ENCODE measurements around the gene ZFYVE28. TPM values are rescaled to one million over a fixed set of nuclear protein-coding genes. Genes with fewer than 3 reads are reported as not detected.

ZFYVE28 gene
- total and polyA plus RNA-seq, 5 donors from 2014 or later: 8.5 to 86.4 (median 17.6) TPM

GRCh38 chr4:2286904-2287593 is 131.4 kb downstream of the ZFYVE28 start:
- Mint-ChIP-seq H3K27ac (peak overlapping the region in 2 of 3 donors; percentile 60 to 80), H3K36me3 (peaks cover 3% of the 10 kb centered on the region), H3K9me3 (no peaks in the 10 kb centered on the region), H3K4me3 (no peak overlapping the region), H3K4me1 (peaks cover 9 to 51% (median 16%) of the 10 kb centered on the region in 4 donors), H3K27me3 (peaks cover 8% of the 10 kb centered on the region)
- H3K4me1 ChIP-seq (ENCODE audit: control insufficient read depth, insufficient read depth, low read length, poor library complexity, severe bottlenecking): peaks cover 47% of the 10 kb centered on the region
- H3K36me3 ChIP-seq (ENCODE audit: control insufficient read depth, insufficient read depth, low read length): no peaks in the 10 kb centered on the region
- H3K27me3 ChIP-seq (ENCODE audit: control insufficient read depth, insufficient read depth, low read length): no peaks in the 10 kb centered on the region
- no peak overlapping the region for H3K27ac ChIP-seq (ENCODE audit: insufficient read depth, low read length, poor library complexity, severe bottlenecking)
- ATAC-seq (ENCODE audit: low read depth in 2 of 2): no peak
- H3K4me3 ChIP-seq (ENCODE audit: low read depth, low read length): no peak overlapping the region
- no peak for DNase-seq
- no peaks in the 10 kb centered on the region for H3K9me3 ChIP-seq (ENCODE audit: control insufficient read depth in 2 of 2, low read length in 2 of 2)

GRCh38 chr4:2285613-2286381 is 132.6 kb downstream of the ZFYVE28 start:
- Mint-ChIP-seq H3K27me3 (peaks cover 5% of the 10 kb centered on the region), H3K9me3 (no peaks in the 10 kb centered on the region), H3K36me3 (peaks cover 3% of the 10 kb centered on the region), H3K4me3 (no peak overlapping the region), H3K27ac (no peak overlapping the region), H3K4me1 (peaks cover 18 to 51% (median 24%) of the 10 kb centered on the region in 4 donors)
- Histone ChIP-seq H3K36me3 (ENCODE audit: control insufficient read depth, insufficient read depth, low read length) (no peaks in the 10 kb centered on the region), H3K27me3 (ENCODE audit: control insufficient read depth, insufficient read depth, low read length) (no peaks in the 10 kb centered on the region), H3K27ac (ENCODE audit: insufficient read depth, low read length, poor library complexity, severe bottlenecking) (no peak overlapping the region), H3K4me3 (ENCODE audit: low read depth, low read length) (no peak overlapping the region), H3K4me1 (ENCODE audit: control insufficient read depth, insufficient read depth, low read length, poor library complexity, severe bottlenecking) (peaks cover 47% of the 10 kb centered on the region), H3K9me3 (ENCODE audit: control insufficient read depth in 2 of 2, low read length in 2 of 2) (no peaks in the 10 kb centered on the region)
- DNase-seq (no peak), ATAC-seq (ENCODE audit: low read depth in 2 of 2) (no peak)

DNA sequence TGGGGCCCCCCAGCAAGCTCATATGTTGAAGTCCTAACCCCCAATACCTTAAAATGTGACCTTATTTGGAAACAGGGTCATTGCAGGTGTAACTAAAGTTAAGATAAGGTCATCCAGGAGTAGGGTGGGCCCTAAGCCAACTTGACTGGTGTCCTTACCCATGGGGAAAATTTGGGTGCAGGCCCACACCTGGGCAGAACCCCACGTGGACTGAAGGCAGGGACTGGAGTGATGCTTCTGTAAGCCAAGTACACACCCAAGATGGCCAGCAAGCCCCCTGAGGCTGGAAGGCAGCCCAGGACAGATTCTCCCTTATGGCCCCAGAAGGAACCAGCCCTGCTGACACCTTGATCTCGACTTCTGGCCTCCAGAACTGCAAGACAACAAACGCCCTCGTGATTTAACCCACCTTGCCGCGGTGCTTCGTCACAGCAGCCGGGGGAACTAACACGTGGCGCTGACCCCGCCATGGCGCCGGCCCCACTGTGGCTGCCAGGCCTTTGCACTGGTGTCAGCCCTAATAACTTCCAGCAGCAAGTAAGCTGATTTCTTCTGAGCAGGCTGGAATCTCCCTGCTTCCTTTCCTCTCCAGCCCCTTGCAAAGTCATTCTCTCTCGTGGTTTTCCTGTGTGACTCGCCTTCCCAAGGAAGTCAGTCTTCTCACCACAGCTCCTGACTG is 133.4 kb downstream of the ZFYVE28 start:
- H3K9me3 ChIP-seq (ENCODE audit: control insufficient read depth in 2 of 2, low read length in 2 of 2): no peaks in the 10 kb centered on the region
- no peaks in the 10 kb centered on the region for H3K27me3 ChIP-seq (ENCODE audit: control insufficient read depth, insufficient read depth, low read length)
- H3K4me1 ChIP-seq (ENCODE audit: control insufficient read depth, insufficient read depth, low read length, poor library complexity, severe bottlenecking): peaks cover 44% of the 10 kb centered on the region
- no peaks in the 10 kb centered on the region for H3K36me3 ChIP-seq (ENCODE audit: control insufficient read depth, insufficient read depth, low read length)
- Mint-ChIP-seq H3K9me3 (no peaks in the 10 kb centered on the region), H3K27me3 (peaks cover 4% of the 10 kb centered on the region), H3K36me3 (peaks cover 3% of the 10 kb centered on the region), H3K27ac (peak overlapping the region in 2 of 3 donors; percentile 55 to 72), H3K4me3 (no peak overlapping the region), H3K4me1 (peaks cover 16 to 50% (median 22%) of the 10 kb centered on the region in 4 donors)
- no peak for ATAC-seq (ENCODE audit: low read depth in 2 of 2)
- no peak for DNase-seq
- no peak overlapping the region for H3K4me3 ChIP-seq (ENCODE audit: low read depth, low read length)
- no peak overlapping the region for H3K27ac ChIP-seq (ENCODE audit: insufficient read depth, low read length, poor library complexity, severe bottlenecking)

GRCh38 chr4:2284161-2284933 is 134.1 kb downstream of the ZFYVE28 start:
- Histone ChIP-seq H3K4me3 (ENCODE audit: low read depth, low read length) (no peak overlapping the region), H3K27ac (ENCODE audit: insufficient read depth, low read length, poor library complexity, severe bottlenecking) (no peak overlapping the region), H3K27me3 (ENCODE audit: control insufficient read depth, insufficient read depth, low read length) (no peaks in the 10 kb centered on the region), H3K36me3 (ENCODE audit: control insufficient read depth, insufficient read depth, low read length) (no peaks in the 10 kb centered on the region), H3K9me3 (ENCODE audit: control insufficient read depth in 2 of 2, low read length in 2 of 2) (no peaks in the 10 kb centered on the region), H3K4me1 (ENCODE audit: control insufficient read depth, insufficient read depth, low read length, poor library complexity, severe bottlenecking) (peaks cover 36% of the 10 kb centered on the region)
- H3K9me3 Mint-ChIP-seq: no peaks in the 10 kb centered on the region
- H3K27me3 Mint-ChIP-seq: peaks cover 4% of the 10 kb centered on the region
- ATAC-seq (ENCODE audit: low read depth in 2 of 2) (no peak), DNase-seq (no peak)
- H3K27ac Mint-ChIP-seq: peak overlapping the region in 2 of 3 donors; percentile 57 to 72
- H3K4me3 Mint-ChIP-seq: no peak overlapping the region
- peaks cover 16 to 48% (median 24%) of the 10 kb centered on the region in 4 donors for H3K4me1 Mint-ChIP-seq
- peaks cover 3% of the 10 kb centered on the region for H3K36me3 Mint-ChIP-seq

DNA sequence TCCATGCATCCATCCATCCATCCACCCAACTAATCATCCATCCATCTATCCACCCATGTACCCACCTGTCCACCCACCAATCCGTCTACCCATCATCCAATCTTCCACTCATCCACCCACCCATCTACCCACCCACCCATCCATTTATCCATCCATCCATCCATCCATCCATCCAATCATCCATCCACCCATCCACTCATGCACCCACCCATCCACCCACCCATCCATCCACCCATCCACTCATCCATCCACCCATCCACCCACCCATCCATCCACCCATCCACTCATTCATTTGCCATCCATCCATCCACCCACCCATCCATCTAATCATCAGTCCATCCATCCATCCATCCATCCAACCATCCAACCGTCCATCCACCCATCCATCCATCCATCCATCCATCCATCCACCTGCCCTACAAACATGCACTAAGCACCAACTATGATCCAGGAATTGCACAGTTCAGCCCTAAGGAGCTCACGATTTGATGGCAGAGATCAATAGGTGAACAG is 135.2 kb downstream of the ZFYVE28 start:
- Mint-ChIP-seq H3K4me1 (peaks cover 16 to 53% (median 24%) of the 10 kb centered on the region in 4 donors), H3K27ac (peak overlapping the region in 1 of 3 donors; percentile 57)
- no peak overlapping the region for H3K4me3 ChIP-seq (ENCODE audit: low read depth, low read length)

GRCh38 chr4:2281575-2282343 is 136.7 kb downstream of the ZFYVE28 start:
- H3K36me3 Mint-ChIP-seq: peaks cover 3% of the 10 kb centered on the region
- Histone ChIP-seq H3K9me3 (ENCODE audit: control insufficient read depth in 2 of 2, low read length in 2 of 2) (no peaks in the 10 kb centered on the region), H3K27ac (ENCODE audit: insufficient read depth, low read length, poor library complexity, severe bottlenecking) (peak overlapping the region; percentile 89), H3K4me1 (ENCODE audit: control insufficient read depth, insufficient read depth, low read length, poor library complexity, severe bottlenecking) (peaks cover 35% of the 10 kb centered on the region), H3K27me3 (ENCODE audit: control insufficient read depth, insufficient read depth, low read length) (no peaks in the 10 kb centered on the region), H3K4me3 (ENCODE audit: low read depth, low read length) (peak overlapping the region; percentile 67), H3K36me3 (ENCODE audit: control insufficient read depth, insufficient read depth, low read length) (no peaks in the 10 kb centered on the region)
- ATAC-seq (ENCODE audit: low read depth in 2 of 2) (peak; percentile 97 to 98), DNase-seq (peak; percentile 76 to 96 (median 90))
- H3K4me1 Mint-ChIP-seq: peaks cover 16 to 53% (median 24%) of the 10 kb centered on the region in 4 donors
- H3K27ac Mint-ChIP-seq: peak overlapping the region; percentile 65 to 100 (median 99)
- peak overlapping the region; percentile 45 to 89 (median 65) for H3K4me3 Mint-ChIP-seq
- no peaks in the 10 kb centered on the region for H3K9me3 Mint-ChIP-seq
- H3K27me3 Mint-ChIP-seq: peaks cover 4% of the 10 kb centered on the region

More for the DNA sequence above, 135.2 kb downstream of the ZFYVE28 start:
- Mint-ChIP-seq H3K36me3 (peaks cover 3% of the 10 kb centered on the region), H3K4me3 (no peak overlapping the region), H3K27me3 (peaks cover 4% of the 10 kb centered on the region), H3K9me3 (no peaks in the 10 kb centered on the region)
- Histone ChIP-seq H3K27me3 (ENCODE audit: control insufficient read depth, insufficient read depth, low read length) (no peaks in the 10 kb centered on the region), H3K27ac (ENCODE audit: insufficient read depth, low read length, poor library complexity, severe bottlenecking) (no peak overlapping the region), H3K9me3 (ENCODE audit: control insufficient read depth in 2 of 2, low read length in 2 of 2) (no peaks in the 10 kb centered on the region), H3K36me3 (ENCODE audit: control insufficient read depth, insufficient read depth, low read length) (no peaks in the 10 kb centered on the region), H3K4me1 (ENCODE audit: control insufficient read depth, insufficient read depth, low read length, poor library complexity, severe bottlenecking) (peaks cover 35% of the 10 kb centered on the region)
- DNase-seq: no peak
- no peak for ATAC-seq (ENCODE audit: low read depth in 2 of 2)

Measured in CD4-positive, CD25-positive, alpha-beta regulatory T cell (primary cell).